HCT116 (cell line): ENCODE results near the gene DPYSL4. TPM values are rescaled to one million over a fixed set of nuclear protein-coding genes. Genes with fewer than 3 reads are reported as not detected.

ENCODE experiments used
- ATAC-seq: fragments of 200-7000 bp; cut with Tn5 transposase; 2 replicates; pipeline ENCODE4 v1.9.1; 2020; ENCODE audit warnings: mild to moderate bottlenecking, moderate library complexity
- BruUV-seq: library from RNA; stranded (reverse); fragments of 400-500 nt; replicated peaks from 2 replicates; lab custom pipeline; 2021; lab: Mats Ljungman, UMichigan
- CTCF ChIA-PET: fragments of 300-600 bp; sonication (Branson Sonifier 250); formaldehyde crosslinking; loops from one replicate; lab custom pipeline; 2021; ENCODE audit warnings: antibody characterized with exemption; lab: Charles Lee
- POLR2A ChIA-PET: fragments of 300-600, 350-600 bp; sonication (Branson Sonifier 250); formaldehyde crosslinking; loops from one replicate; lab custom pipeline; 2021; ENCODE audit warnings: antibody characterized with exemption; lab: Charles Lee
- RAD21 ChIA-PET, 2 experiments: fragments of 300-600 bp; sonication (Branson Sonifier 250); formaldehyde crosslinking; loops; one replicate each; lab custom pipeline; 2023; ENCODE audit warnings: low total read pairs in 2 of 2; ENCODE audit not compliant: uncharacterized antibody in 2 of 2, unreplicated experiment in 2 of 2, low non-redundant PET in 1 of 2; lab: Charles Lee
- DNase-seq: peaks from one replicate; pipeline ENCODE4 v3.0.0-alpha.2; 2010; ENCODE audit warnings: low read depth, low spot score
- H2AFZ ChIP-seq: fragments of 200-600 bp; shearing (Covaris generic), sonication (generic); 2 replicates; pipeline ENCODE4 v1.6.1; 2017; ENCODE audit warnings: low read depth, mixed run types, mixed read lengths, antibody characterized with exemption, low read length; ENCODE audit not compliant: poor library complexity, severe bottlenecking
- H3K27ac ChIP-seq: 2 replicates; pipeline ENCODE4 v1.5.1; 2012; ENCODE audit warnings: low read depth, low read length
- H3K27me3 ChIP-seq: fragments of 200-600 bp; sonication (generic); 2 replicates; pipeline ENCODE4 v1.6.1; 2016; ENCODE audit warnings: mixed run types, low read length, mixed read lengths; ENCODE audit not compliant: insufficient read depth
- H3K36me3 ChIP-seq, 2 experiments: fragments of 200-500 bp in 1 of 2; fragments of 200-600 bp in 1 of 2; sonication (Bioruptor generic) in 1 of 2; sonication (generic) in 1 of 2; 2 replicates each; pipeline versions ENCODE4 v1.5.1 to v1.6.1; 2014 to 2016; ENCODE audit warnings: low read length in 2 of 2, inconsistent platforms in 1 of 2, mixed read lengths in 1 of 2, mixed run types in 1 of 2; ENCODE audit not compliant: insufficient read depth in 2 of 2, control insufficient read depth in 1 of 2
- H3K4me1 ChIP-seq, 2 experiments: fragments of 200-600 bp in 1 of 2; sonication (generic) in 1 of 2; 2 replicates each; pipeline versions ENCODE4 v1.5.1 to v1.6.1; 2012 to 2017; ENCODE audit warnings: low read length in 2 of 2, inconsistent platforms in 1 of 2, mild to moderate bottlenecking in 1 of 2, mixed read lengths in 1 of 2, mixed run types in 1 of 2, moderate library complexity in 1 of 2; ENCODE audit not compliant: insufficient read depth in 2 of 2, control insufficient read depth in 1 of 2
- H3K4me2 ChIP-seq: fragments of 200-600 bp; sonication (generic); 2 replicates; pipeline ENCODE4 v1.6.1; 2017; ENCODE audit warnings: mixed run types, low read length, mixed read lengths
- H3K4me3 ChIP-seq, 2 experiments: fragments of 200-600 bp in 1 of 2; sonication (generic) in 1 of 2; replicated peaks in 1 of 2; 2 replicates each; pipeline ENCODE4 v1.5.1; 2011 to 2016; ENCODE audit warnings: low read length in 2 of 2, control low read depth in 1 of 2, low read depth in 1 of 2, mild to moderate bottlenecking in 1 of 2, mixed read lengths in 1 of 2, mixed run types in 1 of 2
- H3K79me2 ChIP-seq: fragments of 200-600 bp; sonication (generic); 2 replicates; pipeline ENCODE4 v1.6.1; 2017; ENCODE audit warnings: mild to moderate bottlenecking, mixed run types, low read length, moderate library complexity, mixed read lengths; ENCODE audit not compliant: insufficient read depth
- H3K9ac ChIP-seq: fragments of 200-600 bp; sonication (generic); 2 replicates; pipeline ENCODE4 v1.6.1; 2016; ENCODE audit warnings: low read length, mixed read lengths
- H3K9me2 ChIP-seq: fragments of 200-600 bp; sonication (generic), shearing (Covaris generic); 2 replicates; pipeline ENCODE4 v1.6.1; 2017; ENCODE audit warnings: mixed run types, mild to moderate bottlenecking, moderate library complexity; ENCODE audit not compliant: insufficient read depth
- H3K9me3 ChIP-seq, 2 experiments: fragments of 200-500 bp in 1 of 2; fragments of 200-600 bp in 1 of 2; sonication (Bioruptor generic) in 1 of 2; sonication (generic) in 1 of 2; 2 replicates each; pipeline ENCODE4 v1.6.1; 2014 to 2017; ENCODE audit warnings: low read length in 2 of 2, mixed read lengths in 2 of 2, inconsistent platforms in 1 of 2, low read depth in 1 of 2, mild to moderate bottlenecking in 1 of 2, mixed run types in 1 of 2, moderate library complexity in 1 of 2; ENCODE audit not compliant: control insufficient read depth in 1 of 2, insufficient read depth in 1 of 2
- H4K20me1 ChIP-seq: fragments of 200-600 bp; sonication (generic), shearing (Covaris generic); 2 replicates; pipeline ENCODE4 v1.6.1; 2017; ENCODE audit warnings: mixed run types, mild to moderate bottlenecking, moderate library complexity; ENCODE audit not compliant: insufficient read depth
- EGR1 ChIP-seq: IDR thresholded peaks from 2 replicates; pipeline ENCODE4 v1.6.1; 2012; ENCODE audit warnings: low read depth
- EZH2phosphoT487 ChIP-seq: fragments of 200-600 bp; IDR thresholded peaks from 2 replicates; pipeline ENCODE4 v1.6.1; 2018; ENCODE audit warnings: antibody characterized with exemption, borderline replicate concordance
- JUND ChIP-seq: IDR thresholded peaks from 2 replicates; pipeline ENCODE4 v1.6.1; 2012
- RAD21 ChIP-seq: IDR thresholded peaks from 2 replicates; pipeline ENCODE4 v1.6.1; 2012; ENCODE audit warnings: low read depth, mild to moderate bottlenecking
- TCF7L2 ChIP-seq: IDR thresholded peaks from 2 replicates; pipeline ENCODE4 v1.7.0; 2011; ENCODE audit warnings: borderline replicate concordance, inconsistent platforms; ENCODE audit not compliant: insufficient read depth, insufficient read length; ENCODE audit errors: extremely low read depth
- YY1 ChIP-seq: IDR thresholded peaks from 2 replicates; pipeline ENCODE4 v1.6.1; 2011; ENCODE audit warnings: low read length, low read depth, moderate library complexity, mild to moderate bottlenecking; ENCODE audit not compliant: insufficient replicate concordance; ENCODE audit errors: extremely low read depth
- ZFX ChIP-seq: fragments of 450-650 bp; IDR thresholded peaks from 2 replicates; pipeline ENCODE4 v1.6.1; 2017
- intact Hi-C: fragments of 100-400 bp; cut with micrococcal nuclease; formaldehyde crosslinking; loops from 2 replicates; pipeline ENCODE4 v1.10.0; 2022
- total RNA-seq: library from RNA; stranded (reverse); gene quantifications from one replicate; pipeline ENCODE4 v1.2.1, GENCODE V29; 2021; ENCODE audit not compliant: unreplicated experiment
- TF ChIP-seq, protein P1 (sequence below): IDR thresholded peaks from 2 replicates; pipeline ENCODE4 v1.6.1; 2012; ENCODE audit warnings: low read depth
- TF ChIP-seq, protein P2 (sequence below): IDR thresholded peaks from 2 replicates; pipeline ENCODE4 v1.6.1; 2012
- TF ChIP-seq, protein P3 (sequence below): IDR thresholded peaks from 2 replicates; pipeline ENCODE4 v1.6.1; 2011; ENCODE audit warnings: mild to moderate bottlenecking, low read length, moderate library complexity; ENCODE audit not compliant: insufficient replicate concordance; ENCODE audit errors: extremely low read depth

The DPYSL4 gene
- total RNA-seq, 1 experiment from 2014 or later, result 5.4 TPM

DNA sequence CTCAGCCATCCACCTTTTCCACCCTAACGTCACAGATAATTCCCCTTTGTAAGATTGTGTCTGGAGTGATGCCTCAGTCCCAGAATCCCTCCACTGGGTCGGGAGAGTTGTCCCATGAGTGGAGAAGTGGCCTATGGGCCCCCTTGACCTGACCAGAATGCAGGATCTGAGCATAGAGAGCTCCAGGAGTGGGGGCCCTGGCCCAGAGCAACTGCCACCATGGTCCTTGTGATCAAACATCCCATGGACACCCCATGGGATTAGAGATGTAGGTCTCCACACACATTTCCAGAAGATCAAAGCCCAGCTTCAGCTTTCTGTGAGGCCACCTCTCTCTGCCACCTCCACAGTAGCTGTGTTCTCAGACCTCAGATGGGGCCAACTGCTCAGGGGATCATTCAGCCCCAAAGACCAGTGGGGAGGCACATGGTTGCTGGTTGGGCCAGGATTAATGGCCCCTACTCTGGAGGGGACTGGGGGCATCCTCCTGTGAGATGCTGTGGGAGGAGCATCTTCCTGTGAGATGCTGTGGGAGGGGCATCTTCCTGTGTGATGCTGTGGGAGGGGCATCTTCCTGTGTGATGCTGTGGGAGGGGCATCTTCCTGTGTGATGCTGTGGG is 28.5 kb upstream of the DPYSL4 start:
- ATAC-seq (peak; percentile 18; the same call in 1 of the 2 replicates), DNase-seq (peak; percentile 15)
- Histone ChIP-seq H3K36me3 (no peaks in the 10 kb centered on the region), H3K9me3 (no peaks in the 10 kb centered on the region), H3K9me2 (no peaks in the 10 kb centered on the region), H3K9ac (no peak overlapping the region), H3K27me3 (no peaks in the 10 kb centered on the region), H3K4me3 (no peak overlapping the region), H3K4me1 (peaks cover 5 to 15% of the 10 kb centered on the region in 2 experiments; a peak in 3 of 4 replicates), H3K79me2 (no peaks in the 10 kb centered on the region), H3K27ac (no peak overlapping the region), H3K4me2 (no peak overlapping the region), H2AFZ (no peak overlapping the region), H4K20me1 (no peaks in the 10 kb centered on the region)
- ChIA-PET POLR2A (no interaction called here), CTCF (no interaction called here), RAD21 (no interaction called here)
- intact Hi-C loops, result no loop called here
- BruUV-seq, result no TSS peak
- TF ChIP-seq, protein P1, sequence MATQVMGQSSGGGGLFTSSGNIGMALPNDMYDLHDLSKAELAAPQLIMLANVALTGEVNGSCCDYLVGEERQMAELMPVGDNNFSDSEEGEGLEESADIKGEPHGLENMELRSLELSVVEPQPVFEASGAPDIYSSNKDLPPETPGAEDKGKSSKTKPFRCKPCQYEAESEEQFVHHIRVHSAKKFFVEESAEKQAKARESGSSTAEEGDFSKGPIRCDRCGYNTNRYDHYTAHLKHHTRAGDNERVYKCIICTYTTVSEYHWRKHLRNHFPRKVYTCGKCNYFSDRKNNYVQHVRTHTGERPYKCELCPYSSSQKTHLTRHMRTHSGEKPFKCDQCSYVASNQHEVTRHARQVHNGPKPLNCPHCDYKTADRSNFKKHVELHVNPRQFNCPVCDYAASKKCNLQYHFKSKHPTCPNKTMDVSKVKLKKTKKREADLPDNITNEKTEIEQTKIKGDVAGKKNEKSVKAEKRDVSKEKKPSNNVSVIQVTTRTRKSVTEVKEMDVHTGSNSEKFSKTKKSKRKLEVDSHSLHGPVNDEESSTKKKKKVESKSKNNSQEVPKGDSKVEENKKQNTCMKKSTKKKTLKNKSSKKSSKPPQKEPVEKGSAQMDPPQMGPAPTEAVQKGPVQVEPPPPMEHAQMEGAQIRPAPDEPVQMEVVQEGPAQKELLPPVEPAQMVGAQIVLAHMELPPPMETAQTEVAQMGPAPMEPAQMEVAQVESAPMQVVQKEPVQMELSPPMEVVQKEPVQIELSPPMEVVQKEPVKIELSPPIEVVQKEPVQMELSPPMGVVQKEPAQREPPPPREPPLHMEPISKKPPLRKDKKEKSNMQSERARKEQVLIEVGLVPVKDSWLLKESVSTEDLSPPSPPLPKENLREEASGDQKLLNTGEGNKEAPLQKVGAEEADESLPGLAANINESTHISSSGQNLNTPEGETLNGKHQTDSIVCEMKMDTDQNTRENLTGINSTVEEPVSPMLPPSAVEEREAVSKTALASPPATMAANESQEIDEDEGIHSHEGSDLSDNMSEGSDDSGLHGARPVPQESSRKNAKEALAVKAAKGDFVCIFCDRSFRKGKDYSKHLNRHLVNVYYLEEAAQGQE, result no peak
- TF ChIP-seq JUND (no peak), RAD21 (no peak)

DNA sequence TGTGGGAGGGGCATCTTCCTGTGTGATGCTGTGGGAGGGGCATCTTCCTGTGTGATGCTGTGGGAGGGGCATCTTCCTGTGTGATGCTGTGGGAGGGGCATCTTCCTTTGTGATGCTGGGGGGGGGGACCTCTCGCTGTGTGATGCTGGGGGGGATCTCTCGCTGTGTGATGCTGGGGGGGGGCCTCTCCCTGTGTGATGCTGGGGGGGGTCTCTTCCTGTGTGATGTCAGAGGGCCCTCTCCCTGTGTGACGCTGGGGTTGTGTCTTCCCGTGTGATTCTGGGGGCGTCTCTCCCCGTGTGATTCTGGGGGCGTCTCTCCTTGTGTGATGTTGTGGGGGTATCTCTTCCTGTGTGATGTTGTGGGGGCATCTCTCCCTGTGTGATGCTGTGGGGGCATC is 27.9 kb upstream of the DPYSL4 start:
- no peak overlapping the region for H3K9ac ChIP-seq
- H3K36me3 ChIP-seq, result no peaks in the 10 kb centered on the region
- intact Hi-C loops, result no loop called here
- H3K27me3 ChIP-seq, result no peaks in the 10 kb centered on the region
- peaks cover 7 to 21% of the 10 kb centered on the region in 2 experiments; a peak in 3 of 4 replicates for H3K4me1 ChIP-seq
- no peak overlapping the region for H3K27ac ChIP-seq
- no peaks in the 10 kb centered on the region for H3K9me3 ChIP-seq
- ChIA-PET POLR2A (no interaction called here), RAD21 (no interaction called here), CTCF (no interaction called here)
- BruUV-seq, result no TSS peak
- H4K20me1 ChIP-seq, result no peaks in the 10 kb centered on the region
- H3K4me2 ChIP-seq, result no peak overlapping the region
- ATAC-seq, result no peak
- H3K4me3 ChIP-seq, result no peak overlapping the region
- H2AFZ ChIP-seq, result no peak overlapping the region
- H3K79me2 ChIP-seq, result no peaks in the 10 kb centered on the region
- H3K9me2 ChIP-seq, result no peaks in the 10 kb centered on the region
- no peak for DNase-seq
- no peak for TF ChIP-seq EGR1
- TF ChIP-seq TCF7L2, result no peak
- no peak for TF ChIP-seq ZFX
- no peak for TF ChIP-seq EZH2phosphoT487
- TF ChIP-seq, protein P2, sequence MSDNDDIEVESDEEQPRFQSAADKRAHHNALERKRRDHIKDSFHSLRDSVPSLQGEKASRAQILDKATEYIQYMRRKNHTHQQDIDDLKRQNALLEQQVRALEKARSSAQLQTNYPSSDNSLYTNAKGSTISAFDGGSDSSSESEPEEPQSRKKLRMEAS, result no peak
- TF ChIP-seq, protein P3, sequence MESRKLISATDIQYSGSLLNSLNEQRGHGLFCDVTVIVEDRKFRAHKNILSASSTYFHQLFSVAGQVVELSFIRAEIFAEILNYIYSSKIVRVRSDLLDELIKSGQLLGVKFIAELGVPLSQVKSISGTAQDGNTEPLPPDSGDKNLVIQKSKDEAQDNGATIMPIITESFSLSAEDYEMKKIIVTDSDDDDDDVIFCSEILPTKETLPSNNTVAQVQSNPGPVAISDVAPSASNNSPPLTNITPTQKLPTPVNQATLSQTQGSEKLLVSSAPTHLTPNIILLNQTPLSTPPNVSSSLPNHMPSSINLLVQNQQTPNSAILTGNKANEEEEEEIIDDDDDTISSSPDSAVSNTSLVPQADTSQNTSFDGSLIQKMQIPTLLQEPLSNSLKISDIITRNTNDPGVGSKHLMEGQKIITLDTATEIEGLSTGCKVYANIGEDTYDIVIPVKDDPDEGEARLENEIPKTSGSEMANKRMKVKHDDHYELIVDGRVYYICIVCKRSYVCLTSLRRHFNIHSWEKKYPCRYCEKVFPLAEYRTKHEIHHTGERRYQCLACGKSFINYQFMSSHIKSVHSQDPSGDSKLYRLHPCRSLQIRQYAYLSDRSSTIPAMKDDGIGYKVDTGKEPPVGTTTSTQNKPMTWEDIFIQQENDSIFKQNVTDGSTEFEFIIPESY, result no peak
- TF ChIP-seq YY1, result no peak
